H1 (cell line): ENCODE data around the gene TGM4. TPM values are rescaled to one million over a fixed set of nuclear protein-coding genes. Genes with fewer than 3 reads are reported as not detected.

Experiments
- BCL11A ChIP-seq, 2 experiments: IDR thresholded peaks; one replicate each; pipeline ENCODE4 v1.6.1; 2011; ENCODE audit warnings: low read depth in 2 of 2, low read length in 2 of 2, mild to moderate bottlenecking in 2 of 2
- SIN3A ChIP-seq, 2 experiments: IDR thresholded peaks in 1 of 2; conservative IDR thresholded peaks in 1 of 2; 2 replicates each; pipeline ENCODE4 v1.6.1; 2011 to 2012; ENCODE audit warnings: low read length in 2 of 2, improper control_type of control experiment in 1 of 2, low read depth in 1 of 2, mild to moderate bottlenecking in 1 of 2
- TAF1 ChIP-seq: IDR thresholded peaks from 2 replicates; pipeline ENCODE4 v1.6.1; 2011; ENCODE audit warnings: mild to moderate bottlenecking, low read depth, low read length
- polyA plus RNA-seq, 7 experiments: library from polyadenylated mRNA; depleted of rRNA in 3 of 7; stranded (reverse) in 5 of 7; unstranded in 2 of 7; fragments of >200 nt in 5 of 7; fragments of 200-250 nt in 2 of 7; gene quantifications; 1 replicate in 5 of 7; 2 replicates in 1 of 7; 4 replicates in 1 of 7; pipeline versions ENCODE4 v1.2.1 to v1.2.3, GENCODE V29; 2011 to 2013; ENCODE audit warnings: missing spikeins in 2 of 7, mixed read lengths in 2 of 7
- total RNA-seq: library from RNA; stranded (reverse); fragmentation: NEBNext Ultra II Directional; extraction: Animal tissue kit (Norgen Biotek cat#: 25700); gene quantifications from 2 replicates; pipeline ENCODE4 v1.2.1, GENCODE V29; 2021
- TF ChIP-seq, protein P1 (sequence below): IDR thresholded peaks from 2 replicates; pipeline ENCODE4 v1.6.1; 2011; ENCODE audit warnings: low read depth, mild to moderate bottlenecking, low read length; ENCODE audit not compliant: insufficient read depth

Gene TGM4
- total and polyA plus RNA-seq, 2 of the 8 experiments (the other 6 are each of a cell fraction or from before 2014, with no cell fraction given): 0.02 TPM; not detected in 1

DNA sequence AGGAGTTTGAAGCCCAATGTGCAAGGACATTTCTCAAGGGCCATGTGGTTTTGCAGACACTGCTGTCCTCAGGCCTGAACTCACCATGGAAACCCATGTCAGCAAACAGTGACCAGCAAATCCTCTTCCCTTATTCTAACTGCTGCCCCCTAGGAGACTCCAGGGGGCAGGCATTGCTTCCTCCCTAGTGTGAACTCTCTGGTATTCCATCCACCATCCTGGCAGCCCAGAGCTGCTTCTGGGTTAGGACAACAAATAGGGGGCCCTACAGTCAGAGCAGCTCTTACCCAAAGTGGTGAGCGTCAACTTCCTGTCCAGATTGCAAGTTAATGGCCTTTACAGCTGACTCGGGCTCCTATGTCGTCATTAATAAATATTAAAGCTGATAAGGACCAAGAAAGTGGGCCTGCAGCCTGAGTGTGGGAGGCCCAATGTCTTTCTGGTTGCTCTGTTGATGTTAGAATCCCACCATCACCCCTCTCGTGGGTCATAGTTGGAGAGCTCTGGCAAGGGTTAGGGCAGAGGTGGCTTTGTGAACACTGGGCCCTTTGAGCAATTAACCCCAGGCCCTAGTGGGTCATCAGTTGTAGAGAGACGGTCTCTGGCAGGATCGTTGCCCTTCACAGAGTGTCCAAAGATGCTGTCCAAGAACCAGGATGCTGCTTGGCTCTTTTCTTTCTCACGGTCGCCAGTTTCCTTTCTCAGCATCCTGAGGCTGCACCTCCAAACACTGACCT, 41.5 kb downstream of the TGM4 start (continued):
- TF ChIP-seq, protein P1, sequence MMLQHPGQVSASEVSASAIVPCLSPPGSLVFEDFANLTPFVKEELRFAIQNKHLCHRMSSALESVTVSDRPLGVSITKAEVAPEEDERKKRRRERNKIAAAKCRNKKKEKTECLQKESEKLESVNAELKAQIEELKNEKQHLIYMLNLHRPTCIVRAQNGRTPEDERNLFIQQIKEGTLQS: no peak
- TF ChIP-seq TAF1 (no peak), SIN3A (conservative IDR thresholded peaks at IDR 0.05 in 1 of 2, IDR thresholded peaks at IDR 0.05 in 1 of 2; ENCODE audit: low read depth in 1 of 2, low read length in 2 of 2) (no peak), BCL11A (IDR thresholded peaks at IDR 0.05; ENCODE audit: low read depth in 2 of 2, low read length in 2 of 2) (no peak)
